HepG2 (cell line): ENCODE measurements around the gene CAPRIN1. TPM values are rescaled to one million over a fixed set of nuclear protein-coding genes. Genes with fewer than 3 reads are reported as not detected.
A peak's percentile ranks its signal among the peaks of the same experiment; 100 is the strongest.

Experiments
- CEBPG ChIP-seq: IDR thresholded peaks from 2 replicates; pipeline ENCODE4 v1.6.1; 2016
- GLI4 ChIP-seq: sonication (generic); formaldehyde crosslinking; IDR thresholded peaks from 2 replicates; pipeline ENCODE4 v1.5.1; 2020; ENCODE audit warnings: missing genetic modification reagents, mild to moderate bottlenecking, moderate library complexity, borderline replicate concordance
- KDM5A ChIP-seq: fragments of 200-600 bp; sonication (generic); IDR thresholded peaks from 2 replicates; pipeline ENCODE4 v1.7.0; 2018; ENCODE audit warnings: antibody characterized with exemption, mild to moderate bottlenecking, low read length, borderline replicate concordance
- KMT2B ChIP-seq: IDR thresholded peaks from 2 replicates; pipeline ENCODE4 v1.6.1; 2016; ENCODE audit warnings: missing genetic modification reagents, missing compliant biosample characterization
- MAZ ChIP-seq, 2 experiments: sonication (generic) in 1 of 2; formaldehyde crosslinking in 1 of 2; IDR thresholded peaks; 2 replicates each; pipeline versions ENCODE4 v1.5.0 to v1.6.1; 2012 to 2020; ENCODE audit warnings: low read depth in 2 of 2, mild to moderate bottlenecking in 2 of 2, borderline replicate concordance in 1 of 2, improper control_type of control experiment in 1 of 2, low read length in 1 of 2, missing genetic modification reagents in 1 of 2, moderate library complexity in 1 of 2
- MTF2 ChIP-seq: sonication (generic); formaldehyde crosslinking; IDR thresholded peaks from 2 replicates; pipeline ENCODE4 v1.5.0; 2020; ENCODE audit warnings: missing genetic modification reagents, borderline replicate concordance
- NFKB2 ChIP-seq: sonication (generic); formaldehyde crosslinking; IDR thresholded peaks from 2 replicates; pipeline ENCODE4 v1.4.0; 2020; ENCODE audit warnings: missing genetic modification reagents, borderline replicate concordance
- NRL ChIP-seq: sonication (generic); formaldehyde crosslinking; IDR thresholded peaks from 2 replicates; pipeline ENCODE4 v1.5.0; 2020; ENCODE audit warnings: missing genetic modification reagents, mild to moderate bottlenecking, moderate library complexity, borderline replicate concordance
- PHB2 ChIP-seq: fragments of 450-650 bp; IDR thresholded peaks from 2 replicates; pipeline ENCODE4 v1.6.1; 2018; ENCODE audit not compliant: partially characterized antibody
- PHF8 ChIP-seq: sonication (generic); formaldehyde crosslinking; IDR thresholded peaks from 2 replicates; pipeline ENCODE4 v1.5.0; 2020; ENCODE audit warnings: missing genetic modification reagents
- POLR2A ChIP-seq, 2 experiments: IDR thresholded peaks; 2 replicates each; pipeline ENCODE4 v1.6.1; 2011; ENCODE audit warnings: low read depth in 2 of 2, low read length in 2 of 2, mild to moderate bottlenecking in 1 of 2, moderate library complexity in 1 of 2; ENCODE audit not compliant: insufficient read depth in 1 of 2
- RCOR2 ChIP-seq: IDR thresholded peaks from 2 replicates; pipeline ENCODE4 v1.6.1; 2016; ENCODE audit warnings: missing biosample characterization, missing genetic modification reagents
- SOX13 ChIP-seq, 3 experiments: fragments of 450-650 bp in 1 of 3; sonication (generic) in 1 of 3; formaldehyde crosslinking in 1 of 3; IDR thresholded peaks in 2 of 3; conservative IDR thresholded peaks in 1 of 3; 2 replicates each; pipeline versions ENCODE4 v1.5.0 to v1.6.1; 2016 to 2020; ENCODE audit warnings: antibody characterized with exemption in 1 of 3, mild to moderate bottlenecking in 1 of 3, missing compliant biosample characterization in 1 of 3, missing genetic modification reagents in 1 of 3, moderate library complexity in 1 of 3
- SOX6 ChIP-seq, 2 experiments: fragments of 450-650 bp in 1 of 2; sonication (generic) in 1 of 2; formaldehyde crosslinking in 1 of 2; IDR thresholded peaks; 2 replicates each; pipeline versions ENCODE4 v1.4.0 to v1.6.1; 2017 to 2020; ENCODE audit warnings: antibody characterized with exemption in 1 of 2, mild to moderate bottlenecking in 1 of 2, missing genetic modification reagents in 1 of 2
- SRSF1 ChIP-seq: fragments of 200-400 bp; formaldehyde crosslinking; optimal IDR thresholded peaks from 2 replicates; pipeline ENCODE3; 2017; ENCODE audit warnings: mild to moderate bottlenecking, low read depth, low read length, moderate library complexity
- YY1 ChIP-seq: IDR thresholded peaks from 2 replicates; pipeline ENCODE4 v1.6.1; 2011; ENCODE audit warnings: low read length, low read depth, moderate library complexity, mild to moderate bottlenecking; ENCODE audit not compliant: insufficient read depth, insufficient replicate concordance
- ZBTB3 ChIP-seq: sonication (generic); formaldehyde crosslinking; IDR thresholded peaks from 2 replicates; pipeline ENCODE4 v1.4.0; 2020; ENCODE audit warnings: low read depth, mild to moderate bottlenecking, moderate library complexity, missing genetic modification reagents, borderline replicate concordance
- ZMAT3 ChIP-seq: sonication (generic); formaldehyde crosslinking; conservative IDR thresholded peaks from 2 replicates; pipeline ENCODE4 v1.7.0; 2021; ENCODE audit warnings: missing genetic modification reagents
- ZNF256 ChIP-seq: sonication (generic); formaldehyde crosslinking; conservative IDR thresholded peaks from 2 replicates; pipeline ENCODE4 v1.4.0; 2020; ENCODE audit warnings: missing genetic modification reagents
- polyA plus RNA-seq, 8 experiments: library from polyadenylated mRNA; depleted of rRNA in 3 of 8; stranded (reverse) in 7 of 8; unstranded in 1 of 8; fragments of >200 nt; fragmentation: Illumina TruSeq in 4 of 8; extraction: Trizol in 4 of 8; gene quantifications; 2 replicates each; pipeline versions ENCODE4 v1.2.1 to v1.2.3, GENCODE V29; 2011 to 2016; ENCODE audit warnings: low read depth in 4 of 8, missing spikeins in 1 of 8, mixed read lengths in 1 of 8; ENCODE audit not compliant: insufficient read depth in 1 of 8
- total RNA-seq, 5 experiments: library from RNA; depleted of rRNA; stranded (reverse); fragments of >200 nt; fragmentation: Illumina TruSeq; extraction: Trizol; gene quantifications; 2 replicates each; pipeline ENCODE4 v1.2.3, GENCODE V29; 2016; ENCODE audit warnings: low read depth in 1 of 5
- TF ChIP-seq, protein P1 (sequence below), 2 experiments: IDR thresholded peaks; 2 replicates each; pipeline ENCODE4 v1.6.1; 2011 to 2012; ENCODE audit warnings: low read length in 2 of 2, borderline replicate concordance in 1 of 2, low read depth in 1 of 2, mild to moderate bottlenecking in 1 of 2, moderate library complexity in 1 of 2
- TF ChIP-seq, protein P2 (sequence below): IDR thresholded peaks from 2 replicates; pipeline ENCODE4 v1.4.0; 2020; ENCODE audit warnings: mild to moderate bottlenecking, missing genetic modification reagents

CAPRIN1 gene
- total and polyA plus RNA-seq, 2 of the 13 experiments (the other 11 are each of a cell fraction or from before 2014, with no cell fraction given) = 114 to 162 TPM

GRCh38 chr11:34053161-34053686 lies 1.7 kb downstream of the CAPRIN1 start (continued):
- TF ChIP-seq, protein P1, sequence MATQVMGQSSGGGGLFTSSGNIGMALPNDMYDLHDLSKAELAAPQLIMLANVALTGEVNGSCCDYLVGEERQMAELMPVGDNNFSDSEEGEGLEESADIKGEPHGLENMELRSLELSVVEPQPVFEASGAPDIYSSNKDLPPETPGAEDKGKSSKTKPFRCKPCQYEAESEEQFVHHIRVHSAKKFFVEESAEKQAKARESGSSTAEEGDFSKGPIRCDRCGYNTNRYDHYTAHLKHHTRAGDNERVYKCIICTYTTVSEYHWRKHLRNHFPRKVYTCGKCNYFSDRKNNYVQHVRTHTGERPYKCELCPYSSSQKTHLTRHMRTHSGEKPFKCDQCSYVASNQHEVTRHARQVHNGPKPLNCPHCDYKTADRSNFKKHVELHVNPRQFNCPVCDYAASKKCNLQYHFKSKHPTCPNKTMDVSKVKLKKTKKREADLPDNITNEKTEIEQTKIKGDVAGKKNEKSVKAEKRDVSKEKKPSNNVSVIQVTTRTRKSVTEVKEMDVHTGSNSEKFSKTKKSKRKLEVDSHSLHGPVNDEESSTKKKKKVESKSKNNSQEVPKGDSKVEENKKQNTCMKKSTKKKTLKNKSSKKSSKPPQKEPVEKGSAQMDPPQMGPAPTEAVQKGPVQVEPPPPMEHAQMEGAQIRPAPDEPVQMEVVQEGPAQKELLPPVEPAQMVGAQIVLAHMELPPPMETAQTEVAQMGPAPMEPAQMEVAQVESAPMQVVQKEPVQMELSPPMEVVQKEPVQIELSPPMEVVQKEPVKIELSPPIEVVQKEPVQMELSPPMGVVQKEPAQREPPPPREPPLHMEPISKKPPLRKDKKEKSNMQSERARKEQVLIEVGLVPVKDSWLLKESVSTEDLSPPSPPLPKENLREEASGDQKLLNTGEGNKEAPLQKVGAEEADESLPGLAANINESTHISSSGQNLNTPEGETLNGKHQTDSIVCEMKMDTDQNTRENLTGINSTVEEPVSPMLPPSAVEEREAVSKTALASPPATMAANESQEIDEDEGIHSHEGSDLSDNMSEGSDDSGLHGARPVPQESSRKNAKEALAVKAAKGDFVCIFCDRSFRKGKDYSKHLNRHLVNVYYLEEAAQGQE (IDR thresholded peaks at IDR 0.05; ENCODE audit: borderline replicate concordance in 1 of 2, low read depth in 1 of 2, low read length in 2 of 2) = peak in 1 of 2 experiments; percentile 6; a peak in 1 of 4 replicates
- TF ChIP-seq ZBTB3 (CRISPR knock-in tag) = no peak
- peak; percentile 67 for TF ChIP-seq SRSF1
- 0 out of 2 replicates have a peak, but pooled peaks have one; percentile 21 for TF ChIP-seq ZMAT3 (CRISPR knock-in tag)
- TF ChIP-seq PHB2 = no peak
- peak; percentile 39; the same call in 1 of the 2 replicates for TF ChIP-seq NFKB2 (CRISPR knock-in tag)
- TF ChIP-seq CEBPG (CRISPR knock-in tag) = no peak
- TF ChIP-seq MAZ (IDR thresholded peaks at IDR 0.05; ENCODE audit: borderline replicate concordance, low read depth, low read length) = no peak
- peak; percentile 40; the same call in 1 of the 2 replicates for TF ChIP-seq MAZ (CRISPR knock-in tag; IDR thresholded peaks at IDR 0.05; ENCODE audit: low read depth)
- TF ChIP-seq ZNF256 (CRISPR knock-in tag) = no peak
- no peak for TF ChIP-seq MTF2 (CRISPR knock-in tag)
- TF ChIP-seq SOX13 (IDR thresholded peaks at IDR 0.05) = no peak
- peak in 1 of 2 experiments; percentile 32; a peak in 1 of 4 replicates for TF ChIP-seq SOX13 (CRISPR knock-in tag; conservative IDR thresholded peaks at IDR 0.05 in 1 of 2, IDR thresholded peaks at IDR 0.05 in 1 of 2)
- no peak for TF ChIP-seq GLI4 (CRISPR knock-in tag)
- peak; percentile 46; the same call in 1 of the 2 replicates for TF ChIP-seq KMT2B (CRISPR knock-in tag)
- TF ChIP-seq KDM5A = 0 out of 2 replicates have a peak, but pooled peaks have one; percentile 12
- TF ChIP-seq POLR2A (IDR thresholded peaks at IDR 0.05; ENCODE audit: insufficient read depth in 1 of 2, low read depth in 2 of 2, low read length in 2 of 2) = peak in 1 of 2 experiments; percentile 67; a peak in 2 of 4 replicates
- 0 out of 2 replicates have a peak, but pooled peaks have one; percentile 50 for TF ChIP-seq NRL
- no peak for TF ChIP-seq RCOR2 (CRISPR knock-in tag)
- peak; percentile 90 for TF ChIP-seq YY1
- TF ChIP-seq SOX6 (IDR thresholded peaks at IDR 0.05) = no peak
- peak; percentile 37; the same call in 1 of the 2 replicates for TF ChIP-seq SOX6 (CRISPR knock-in tag; IDR thresholded peaks at IDR 0.05)
- TF ChIP-seq, protein P2, sequence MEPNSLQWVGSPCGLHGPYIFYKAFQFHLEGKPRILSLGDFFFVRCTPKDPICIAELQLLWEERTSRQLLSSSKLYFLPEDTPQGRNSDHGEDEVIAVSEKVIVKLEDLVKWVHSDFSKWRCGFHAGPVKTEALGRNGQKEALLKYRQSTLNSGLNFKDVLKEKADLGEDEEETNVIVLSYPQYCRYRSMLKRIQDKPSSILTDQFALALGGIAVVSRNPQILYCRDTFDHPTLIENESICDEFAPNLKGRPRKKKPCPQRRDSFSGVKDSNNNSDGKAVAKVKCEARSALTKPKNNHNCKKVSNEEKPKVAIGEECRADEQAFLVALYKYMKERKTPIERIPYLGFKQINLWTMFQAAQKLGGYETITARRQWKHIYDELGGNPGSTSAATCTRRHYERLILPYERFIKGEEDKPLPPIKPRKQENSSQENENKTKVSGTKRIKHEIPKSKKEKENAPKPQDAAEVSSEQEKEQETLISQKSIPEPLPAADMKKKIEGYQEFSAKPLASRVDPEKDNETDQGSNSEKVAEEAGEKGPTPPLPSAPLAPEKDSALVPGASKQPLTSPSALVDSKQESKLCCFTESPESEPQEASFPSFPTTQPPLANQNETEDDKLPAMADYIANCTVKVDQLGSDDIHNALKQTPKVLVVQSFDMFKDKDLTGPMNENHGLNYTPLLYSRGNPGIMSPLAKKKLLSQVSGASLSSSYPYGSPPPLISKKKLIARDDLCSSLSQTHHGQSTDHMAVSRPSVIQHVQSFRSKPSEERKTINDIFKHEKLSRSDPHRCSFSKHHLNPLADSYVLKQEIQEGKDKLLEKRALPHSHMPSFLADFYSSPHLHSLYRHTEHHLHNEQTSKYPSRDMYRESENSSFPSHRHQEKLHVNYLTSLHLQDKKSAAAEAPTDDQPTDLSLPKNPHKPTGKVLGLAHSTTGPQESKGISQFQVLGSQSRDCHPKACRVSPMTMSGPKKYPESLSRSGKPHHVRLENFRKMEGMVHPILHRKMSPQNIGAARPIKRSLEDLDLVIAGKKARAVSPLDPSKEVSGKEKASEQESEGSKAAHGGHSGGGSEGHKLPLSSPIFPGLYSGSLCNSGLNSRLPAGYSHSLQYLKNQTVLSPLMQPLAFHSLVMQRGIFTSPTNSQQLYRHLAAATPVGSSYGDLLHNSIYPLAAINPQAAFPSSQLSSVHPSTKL (CRISPR knock-in tag) = no peak
- 0 out of 2 replicates have a peak, but pooled peaks have one; percentile 11 for TF ChIP-seq PHF8
